ENCODE measurements around the gene LAMP2. TPM values are rescaled to one million over a fixed set of nuclear protein-coding genes. Genes with fewer than 3 reads are reported as not detected.

Gene LAMP2
- total and polyA plus RNA-seq, 2 experiments from 2014 or later = 24.4 to 40.9 TPM

DNA sequence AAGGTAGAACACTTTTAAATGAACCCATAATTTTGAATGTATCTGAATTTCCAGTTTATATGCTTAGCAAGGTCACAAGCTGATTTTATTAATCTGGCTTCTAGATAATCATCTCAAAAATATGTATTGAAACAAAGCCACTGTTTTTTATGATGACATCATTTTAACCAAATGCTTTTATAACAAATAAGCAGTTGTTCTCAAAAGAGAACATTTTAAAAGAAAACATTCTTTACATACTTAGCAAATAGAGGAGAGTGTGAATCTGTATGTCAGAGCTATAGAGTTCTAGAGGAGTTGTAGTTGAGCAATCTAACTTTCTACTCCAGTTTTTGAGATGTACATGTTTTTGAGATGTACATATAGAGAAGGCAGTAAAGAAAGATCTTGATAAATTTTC, 42.5 kb downstream of the LAMP2 start:
- Histone ChIP-seq H2AFZ (no peak overlapping the region), H3K27ac (ENCODE audit: low read depth) (no peak overlapping the region), H3K4me1 (ENCODE audit: insufficient read depth) (no peaks in the 10 kb centered on the region), H3K9me2 (ENCODE audit: insufficient read depth) (no peaks in the 10 kb centered on the region), H4K20me1 (replicated peaks; ENCODE audit: insufficient read depth) (no peaks in the 10 kb centered on the region), H3F3A (replicated peaks; ENCODE audit: low read depth) (no peaks in the 10 kb centered on the region), H3K27me3 (ENCODE audit: insufficient read depth) (no peaks in the 10 kb centered on the region), H3K4me2 (no peak overlapping the region), H3K79me2 (replicated peaks; ENCODE audit: insufficient read depth) (no peaks in the 10 kb centered on the region), H3K36me3 (ENCODE audit: insufficient read depth) (no peaks in the 10 kb centered on the region), H3K4me3 (no peak overlapping the region)
- Mint-ChIP-seq H3K27me3 (ENCODE audit: insufficient read depth, low read depth, poor library complexity) (no peaks in the 10 kb centered on the region), H3K9me3 (no peaks in the 10 kb centered on the region), H3K27ac (no peak overlapping the region), H3K4me1 (no peaks in the 10 kb centered on the region), H3K36me3 (ENCODE audit: low read depth) (no peaks in the 10 kb centered on the region), H3K4me3 (no peak overlapping the region)
- no peak for TF ChIP-seq CREB1 (CRISPR knock-in tag; IDR thresholded peaks at IDR 0.05; ENCODE audit: low read depth)
- TF ChIP-seq, protein P1, sequence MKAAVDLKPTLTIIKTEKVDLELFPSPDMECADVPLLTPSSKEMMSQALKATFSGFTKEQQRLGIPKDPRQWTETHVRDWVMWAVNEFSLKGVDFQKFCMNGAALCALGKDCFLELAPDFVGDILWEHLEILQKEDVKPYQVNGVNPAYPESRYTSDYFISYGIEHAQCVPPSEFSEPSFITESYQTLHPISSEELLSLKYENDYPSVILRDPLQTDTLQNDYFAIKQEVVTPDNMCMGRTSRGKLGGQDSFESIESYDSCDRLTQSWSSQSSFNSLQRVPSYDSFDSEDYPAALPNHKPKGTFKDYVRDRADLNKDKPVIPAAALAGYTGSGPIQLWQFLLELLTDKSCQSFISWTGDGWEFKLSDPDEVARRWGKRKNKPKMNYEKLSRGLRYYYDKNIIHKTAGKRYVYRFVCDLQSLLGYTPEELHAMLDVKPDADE (IDR thresholded peaks at IDR 0.05) = no peak
- TF ChIP-seq JUNB (IDR thresholded peaks at IDR 0.05; ENCODE audit: unreplicated experiment) = no peak
- TF ChIP-seq, protein P2, sequence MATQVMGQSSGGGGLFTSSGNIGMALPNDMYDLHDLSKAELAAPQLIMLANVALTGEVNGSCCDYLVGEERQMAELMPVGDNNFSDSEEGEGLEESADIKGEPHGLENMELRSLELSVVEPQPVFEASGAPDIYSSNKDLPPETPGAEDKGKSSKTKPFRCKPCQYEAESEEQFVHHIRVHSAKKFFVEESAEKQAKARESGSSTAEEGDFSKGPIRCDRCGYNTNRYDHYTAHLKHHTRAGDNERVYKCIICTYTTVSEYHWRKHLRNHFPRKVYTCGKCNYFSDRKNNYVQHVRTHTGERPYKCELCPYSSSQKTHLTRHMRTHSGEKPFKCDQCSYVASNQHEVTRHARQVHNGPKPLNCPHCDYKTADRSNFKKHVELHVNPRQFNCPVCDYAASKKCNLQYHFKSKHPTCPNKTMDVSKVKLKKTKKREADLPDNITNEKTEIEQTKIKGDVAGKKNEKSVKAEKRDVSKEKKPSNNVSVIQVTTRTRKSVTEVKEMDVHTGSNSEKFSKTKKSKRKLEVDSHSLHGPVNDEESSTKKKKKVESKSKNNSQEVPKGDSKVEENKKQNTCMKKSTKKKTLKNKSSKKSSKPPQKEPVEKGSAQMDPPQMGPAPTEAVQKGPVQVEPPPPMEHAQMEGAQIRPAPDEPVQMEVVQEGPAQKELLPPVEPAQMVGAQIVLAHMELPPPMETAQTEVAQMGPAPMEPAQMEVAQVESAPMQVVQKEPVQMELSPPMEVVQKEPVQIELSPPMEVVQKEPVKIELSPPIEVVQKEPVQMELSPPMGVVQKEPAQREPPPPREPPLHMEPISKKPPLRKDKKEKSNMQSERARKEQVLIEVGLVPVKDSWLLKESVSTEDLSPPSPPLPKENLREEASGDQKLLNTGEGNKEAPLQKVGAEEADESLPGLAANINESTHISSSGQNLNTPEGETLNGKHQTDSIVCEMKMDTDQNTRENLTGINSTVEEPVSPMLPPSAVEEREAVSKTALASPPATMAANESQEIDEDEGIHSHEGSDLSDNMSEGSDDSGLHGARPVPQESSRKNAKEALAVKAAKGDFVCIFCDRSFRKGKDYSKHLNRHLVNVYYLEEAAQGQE (IDR thresholded peaks at IDR 0.05; ENCODE audit: unreplicated experiment) = no peak
- no peak for TF ChIP-seq NANOG (IDR thresholded peaks at IDR 0.05; ENCODE audit: borderline replicate concordance)
- TF ChIP-seq, protein P3, sequence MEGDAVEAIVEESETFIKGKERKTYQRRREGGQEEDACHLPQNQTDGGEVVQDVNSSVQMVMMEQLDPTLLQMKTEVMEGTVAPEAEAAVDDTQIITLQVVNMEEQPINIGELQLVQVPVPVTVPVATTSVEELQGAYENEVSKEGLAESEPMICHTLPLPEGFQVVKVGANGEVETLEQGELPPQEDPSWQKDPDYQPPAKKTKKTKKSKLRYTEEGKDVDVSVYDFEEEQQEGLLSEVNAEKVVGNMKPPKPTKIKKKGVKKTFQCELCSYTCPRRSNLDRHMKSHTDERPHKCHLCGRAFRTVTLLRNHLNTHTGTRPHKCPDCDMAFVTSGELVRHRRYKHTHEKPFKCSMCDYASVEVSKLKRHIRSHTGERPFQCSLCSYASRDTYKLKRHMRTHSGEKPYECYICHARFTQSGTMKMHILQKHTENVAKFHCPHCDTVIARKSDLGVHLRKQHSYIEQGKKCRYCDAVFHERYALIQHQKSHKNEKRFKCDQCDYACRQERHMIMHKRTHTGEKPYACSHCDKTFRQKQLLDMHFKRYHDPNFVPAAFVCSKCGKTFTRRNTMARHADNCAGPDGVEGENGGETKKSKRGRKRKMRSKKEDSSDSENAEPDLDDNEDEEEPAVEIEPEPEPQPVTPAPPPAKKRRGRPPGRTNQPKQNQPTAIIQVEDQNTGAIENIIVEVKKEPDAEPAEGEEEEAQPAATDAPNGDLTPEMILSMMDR (conservative IDR thresholded peaks at IDR 0.05; ENCODE audit: low read depth in 2 of 2) = no peak
- TF ChIP-seq, protein P4, sequence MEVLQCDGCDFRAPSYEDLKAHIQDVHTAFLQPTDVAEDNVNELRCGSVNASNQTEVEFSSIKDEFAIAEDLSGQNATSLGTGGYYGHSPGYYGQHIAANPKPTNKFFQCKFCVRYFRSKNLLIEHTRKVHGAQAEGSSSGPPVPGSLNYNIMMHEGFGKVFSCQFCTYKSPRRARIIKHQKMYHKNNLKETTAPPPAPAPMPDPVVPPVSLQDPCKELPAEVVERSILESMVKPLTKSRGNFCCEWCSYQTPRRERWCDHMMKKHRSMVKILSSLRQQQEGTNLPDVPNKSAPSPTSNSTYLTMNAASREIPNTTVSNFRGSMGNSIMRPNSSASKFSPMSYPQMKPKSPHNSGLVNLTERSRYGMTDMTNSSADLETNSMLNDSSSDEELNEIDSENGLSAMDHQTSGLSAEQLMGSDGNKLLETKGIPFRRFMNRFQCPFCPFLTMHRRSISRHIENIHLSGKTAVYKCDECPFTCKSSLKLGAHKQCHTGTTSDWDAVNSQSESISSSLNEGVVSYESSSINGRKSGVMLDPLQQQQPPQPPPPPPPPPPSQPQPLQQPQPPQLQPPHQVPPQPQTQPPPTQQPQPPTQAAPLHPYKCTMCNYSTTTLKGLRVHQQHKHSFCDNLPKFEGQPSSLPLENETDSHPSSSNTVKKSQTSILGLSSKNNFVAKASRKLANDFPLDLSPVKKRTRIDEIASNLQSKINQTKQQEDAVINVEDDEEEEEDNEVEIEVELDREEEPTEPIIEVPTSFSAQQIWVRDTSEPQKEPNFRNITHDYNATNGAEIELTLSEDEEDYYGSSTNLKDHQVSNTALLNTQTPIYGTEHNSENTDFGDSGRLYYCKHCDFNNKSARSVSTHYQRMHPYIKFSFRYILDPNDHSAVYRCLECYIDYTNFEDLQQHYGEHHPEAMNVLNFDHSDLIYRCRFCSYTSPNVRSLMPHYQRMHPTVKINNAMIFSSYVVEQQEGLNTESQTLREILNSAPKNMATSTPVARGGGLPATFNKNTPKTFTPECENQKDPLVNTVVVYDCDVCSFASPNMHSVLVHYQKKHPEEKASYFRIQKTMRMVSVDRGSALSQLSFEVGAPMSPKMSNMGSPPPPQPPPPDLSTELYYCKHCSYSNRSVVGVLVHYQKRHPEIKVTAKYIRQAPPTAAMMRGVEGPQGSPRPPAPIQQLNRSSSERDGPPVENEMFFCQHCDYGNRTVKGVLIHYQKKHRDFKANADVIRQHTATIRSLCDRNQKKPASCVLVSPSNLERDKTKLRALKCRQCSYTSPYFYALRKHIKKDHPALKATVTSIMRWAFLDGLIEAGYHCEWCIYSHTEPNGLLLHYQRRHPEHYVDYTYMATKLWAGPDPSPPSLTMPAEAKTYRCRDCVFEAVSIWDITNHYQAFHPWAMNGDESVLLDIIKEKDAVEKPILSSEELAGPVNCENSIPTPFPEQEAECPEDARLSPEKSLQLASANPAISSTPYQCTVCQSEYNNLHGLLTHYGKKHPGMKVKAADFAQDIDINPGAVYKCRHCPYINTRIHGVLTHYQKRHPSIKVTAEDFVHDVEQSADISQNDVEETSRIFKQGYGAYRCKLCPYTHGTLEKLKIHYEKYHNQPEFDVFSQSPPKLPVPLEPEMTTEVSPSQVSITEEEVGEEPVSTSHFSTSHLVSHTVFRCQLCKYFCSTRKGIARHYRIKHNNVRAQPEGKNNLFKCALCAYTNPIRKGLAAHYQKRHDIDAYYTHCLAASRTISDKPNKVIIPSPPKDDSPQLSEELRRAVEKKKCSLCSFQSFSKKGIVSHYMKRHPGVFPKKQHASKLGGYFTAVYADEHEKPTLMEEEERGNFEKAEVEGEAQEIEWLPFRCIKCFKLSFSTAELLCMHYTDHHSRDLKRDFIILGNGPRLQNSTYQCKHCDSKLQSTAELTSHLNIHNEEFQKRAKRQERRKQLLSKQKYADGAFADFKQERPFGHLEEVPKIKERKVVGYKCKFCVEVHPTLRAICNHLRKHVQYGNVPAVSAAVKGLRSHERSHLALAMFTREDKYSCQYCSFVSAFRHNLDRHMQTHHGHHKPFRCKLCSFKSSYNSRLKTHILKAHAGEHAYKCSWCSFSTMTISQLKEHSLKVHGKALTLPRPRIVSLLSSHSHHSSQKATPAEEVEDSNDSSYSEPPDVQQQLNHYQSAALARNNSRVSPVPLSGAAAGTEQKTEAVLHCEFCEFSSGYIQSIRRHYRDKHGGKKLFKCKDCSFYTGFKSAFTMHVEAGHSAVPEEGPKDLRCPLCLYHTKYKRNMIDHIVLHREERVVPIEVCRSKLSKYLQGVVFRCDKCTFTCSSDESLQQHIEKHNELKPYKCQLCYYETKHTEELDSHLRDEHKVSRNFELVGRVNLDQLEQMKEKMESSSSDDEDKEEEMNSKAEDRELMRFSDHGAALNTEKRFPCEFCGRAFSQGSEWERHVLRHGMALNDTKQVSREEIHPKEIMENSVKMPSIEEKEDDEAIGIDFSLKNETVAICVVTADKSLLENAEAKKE (CRISPR knock-in tag; IDR thresholded peaks at IDR 0.05) = no peak
- TF ChIP-seq POLR2AphosphoS5 (IDR thresholded peaks at IDR 0.05; ENCODE audit: low read depth) = no peak
- TF ChIP-seq STAT1 (IDR thresholded peaks at IDR 0.05; ENCODE audit: unreplicated experiment) = no peak
- TF ChIP-seq EZH2 (IDR thresholded peaks at IDR 0.05; ENCODE audit: low read depth, unreplicated experiment) = no peak
- TF ChIP-seq ZNF114 (CRISPR knock-in tag; IDR thresholded peaks at IDR 0.05) = no peak
- TF ChIP-seq EZH2phosphoT487 (IDR thresholded peaks at IDR 0.05; ENCODE audit: unreplicated experiment) = no peak
- TF ChIP-seq ZNF331 (CRISPR knock-in tag; IDR thresholded peaks at IDR 0.05; ENCODE audit: low read depth) = no peak
- DNase-seq (ENCODE audit: low spot score) (no peak), ATAC-seq (no peak)
